HL-60/S4 treated with phorbol 12-myristate 13-acetate at 8.2 ng/mL for 4 days and 3 days (cell line): ENCODE results near the gene DIP2C.
"Not testable (repeated sequence)": the region's sequence is repeated elsewhere in the genome, so short reads cannot be mapped to it uniquely, and the experiment has no call there.

Source experiments
- in situ Hi-C: fragments of 300-500 bp; cut with MboI; formaldehyde crosslinking; loops from 2 replicates; pipeline ENCODE4 v1.15.0; 2022; ENCODE audit warnings: low sequenced_read_pairs

DIP2C gene

DNA sequence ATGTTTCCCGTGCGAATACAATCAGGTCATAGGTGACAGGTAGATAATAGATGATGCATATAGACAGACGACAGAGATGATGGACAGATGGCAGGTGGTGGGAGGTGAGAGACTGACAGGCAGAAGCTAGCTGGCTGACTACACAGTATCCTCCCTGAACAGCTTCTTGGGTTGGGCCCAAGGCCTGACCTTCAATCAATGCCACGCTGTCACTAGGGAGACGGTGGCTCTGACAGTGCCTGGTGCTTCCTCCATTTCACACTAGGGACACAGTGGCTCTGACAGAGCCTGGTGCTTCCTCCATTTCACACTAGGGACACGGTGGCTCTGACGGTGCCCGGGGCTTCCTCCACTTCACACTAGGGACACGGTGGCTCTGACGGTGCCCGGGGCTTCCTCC is 200.1 kb downstream of the DIP2C start:
- in situ Hi-C loops, result no loop called here

DNA sequence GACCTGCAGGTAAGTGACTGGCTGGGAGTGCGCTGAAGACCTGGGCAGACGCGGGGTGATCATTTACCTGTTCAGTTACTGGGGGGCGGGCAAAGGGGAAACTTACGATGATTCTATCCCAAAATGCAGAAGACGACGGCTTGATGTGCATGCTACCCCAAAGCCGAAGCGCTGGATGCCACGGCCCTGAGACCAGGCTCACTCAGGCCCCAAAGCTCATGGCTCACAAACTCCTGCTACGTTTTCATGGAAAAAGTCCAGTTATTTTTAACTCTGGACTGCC is 200.6 kb downstream of the DIP2C start:
- in situ Hi-C loops, result no loop called here

DNA sequence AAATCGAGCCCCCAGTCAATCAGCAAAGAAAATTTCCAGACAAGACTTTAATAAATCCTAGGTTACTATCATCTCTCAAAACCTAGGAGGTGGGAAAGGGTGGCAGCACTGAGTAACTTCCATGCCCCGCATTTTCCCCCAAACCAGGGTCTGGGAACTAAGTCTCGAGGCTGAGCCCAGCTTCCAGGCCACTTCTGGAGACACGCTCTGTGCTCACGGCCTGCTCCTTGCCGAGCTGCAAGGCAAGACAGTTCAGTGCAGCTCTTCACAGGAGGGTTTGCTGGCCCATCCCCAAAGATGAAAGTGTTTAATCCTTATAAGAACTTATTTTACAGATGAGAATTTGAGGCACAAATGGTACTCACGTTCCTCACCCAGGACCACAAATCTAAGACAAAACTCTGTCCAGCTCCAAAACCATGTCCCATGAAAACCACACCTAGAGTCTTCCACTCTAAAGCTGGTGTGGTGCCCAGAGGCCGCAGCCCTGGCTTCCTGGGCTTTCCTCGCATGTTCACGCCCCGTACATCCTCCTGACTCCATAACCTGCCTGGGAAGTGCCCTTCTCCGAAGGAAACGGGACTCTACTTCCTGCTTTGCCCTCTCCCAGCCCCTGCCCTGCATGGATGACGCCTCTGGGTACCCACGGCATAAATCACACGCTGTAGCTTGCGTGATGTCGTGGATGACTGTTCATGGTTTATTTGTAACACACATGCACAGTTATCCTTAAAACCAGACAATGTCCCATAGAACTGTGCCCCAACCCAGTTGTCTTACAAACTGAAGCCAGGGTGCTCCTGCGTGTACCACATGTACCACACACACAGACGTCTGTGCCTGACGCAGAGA is 201.2 kb downstream of the DIP2C start:
- in situ Hi-C loops, result no loop called here

DNA sequence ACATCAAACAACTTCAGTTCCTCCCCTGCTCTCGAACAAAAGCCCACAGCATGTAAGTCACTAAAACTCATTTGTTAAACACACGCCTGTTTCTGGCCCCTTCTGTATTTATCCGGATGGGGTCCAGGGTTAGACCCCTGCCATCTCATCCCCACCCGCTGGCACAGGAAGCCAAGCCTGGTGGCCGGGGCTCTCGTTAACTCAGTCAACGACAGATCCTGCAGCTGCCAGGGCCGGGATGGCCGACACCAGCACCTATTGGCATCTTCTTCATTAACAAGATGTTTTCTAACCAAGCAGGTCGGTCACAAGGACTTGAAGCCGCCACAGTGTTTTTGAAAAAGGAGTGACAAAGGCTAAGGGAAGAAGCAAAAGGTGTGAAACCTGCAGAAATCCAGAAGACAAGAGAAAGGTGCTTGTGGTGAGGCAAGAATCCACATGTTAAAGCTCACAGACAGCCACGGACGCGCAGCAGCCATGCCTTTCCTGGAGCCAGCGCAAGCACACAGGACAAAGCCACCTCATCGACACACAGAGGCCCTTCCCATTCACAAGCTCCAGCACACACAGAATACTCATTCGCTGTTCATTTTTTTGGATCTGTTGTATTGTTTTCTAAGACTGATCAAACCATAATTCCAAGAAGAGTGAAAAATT is 202.7 kb downstream of the DIP2C start:
- in situ Hi-C loops, result no loop called here

DNA sequence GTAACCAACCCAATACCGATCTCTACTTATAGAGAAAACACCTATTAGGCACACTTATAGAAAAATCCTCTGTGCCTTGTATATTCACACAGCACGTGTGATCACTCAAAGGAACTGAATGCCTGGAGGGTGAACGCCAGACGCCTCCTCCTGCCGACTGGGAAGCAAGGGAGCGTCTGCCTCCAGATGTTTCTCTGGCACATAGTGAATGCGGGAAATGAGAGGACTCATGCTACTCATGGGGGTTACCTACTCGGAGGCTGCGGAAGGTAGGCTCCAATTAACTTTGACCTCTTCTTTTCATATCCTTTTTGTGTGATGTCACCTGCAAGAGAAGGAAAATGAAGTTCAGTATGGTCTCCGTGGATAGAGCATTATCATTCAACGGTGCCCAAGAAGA is 203.3 kb downstream of the DIP2C start:
- in situ Hi-C loops, result no loop called here

DNA sequence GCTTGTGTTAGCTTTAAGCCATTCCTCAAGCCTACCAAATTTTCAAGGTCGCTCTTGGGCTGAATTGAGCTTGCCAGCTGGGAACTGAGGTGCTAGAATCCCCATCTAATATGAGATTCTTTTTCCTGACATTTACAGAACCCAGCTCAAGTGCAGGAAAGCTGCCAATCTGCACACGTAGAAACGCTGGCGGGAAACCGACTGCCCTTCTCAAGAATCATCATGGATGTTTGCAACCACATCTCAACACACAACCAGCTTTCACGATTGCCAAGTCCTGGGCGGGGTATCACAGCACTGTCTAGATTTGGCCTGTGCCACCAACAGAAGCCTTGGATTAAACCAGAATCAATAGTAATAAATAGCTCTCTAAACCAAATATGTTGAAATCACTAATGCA is 203.7 kb downstream of the DIP2C start:
- in situ Hi-C loops, result no loop called here

DNA sequence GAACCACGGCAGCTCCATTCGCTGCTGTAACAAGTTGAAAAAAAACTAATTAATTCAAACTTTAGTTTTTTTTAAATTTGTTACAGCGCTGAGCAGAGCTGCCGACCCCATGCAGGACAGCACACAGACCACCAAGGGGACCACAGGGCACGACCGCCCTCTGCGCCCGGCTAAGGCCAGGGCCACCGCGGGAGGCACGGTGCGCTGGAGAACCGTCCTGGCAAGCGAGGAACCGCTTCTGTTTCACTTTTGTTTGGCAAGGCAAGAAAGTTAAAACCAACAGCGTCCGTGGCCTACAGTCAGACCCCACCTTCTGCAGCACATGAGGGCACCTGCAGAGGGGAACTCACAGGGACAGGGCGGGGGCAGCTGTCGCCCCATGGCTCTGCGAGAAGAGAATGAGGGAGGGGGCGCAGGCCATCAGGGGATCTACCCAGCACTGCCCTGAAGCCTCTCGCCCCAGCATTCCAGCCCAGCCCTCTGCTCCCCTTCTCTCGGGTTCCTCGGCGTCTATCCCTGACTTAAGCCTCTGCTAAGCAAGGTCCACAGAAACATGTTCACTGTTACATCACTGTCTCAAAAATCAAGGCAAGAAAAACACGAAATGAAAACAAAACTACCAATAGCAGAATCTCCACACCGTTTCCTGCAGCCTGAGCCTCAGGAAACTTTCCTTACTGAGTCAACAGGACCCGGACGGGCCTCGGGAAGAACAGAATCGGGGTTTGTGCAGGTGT is 204.4 kb downstream of the DIP2C start:
- in situ Hi-C loops, result no loop called here

DNA sequence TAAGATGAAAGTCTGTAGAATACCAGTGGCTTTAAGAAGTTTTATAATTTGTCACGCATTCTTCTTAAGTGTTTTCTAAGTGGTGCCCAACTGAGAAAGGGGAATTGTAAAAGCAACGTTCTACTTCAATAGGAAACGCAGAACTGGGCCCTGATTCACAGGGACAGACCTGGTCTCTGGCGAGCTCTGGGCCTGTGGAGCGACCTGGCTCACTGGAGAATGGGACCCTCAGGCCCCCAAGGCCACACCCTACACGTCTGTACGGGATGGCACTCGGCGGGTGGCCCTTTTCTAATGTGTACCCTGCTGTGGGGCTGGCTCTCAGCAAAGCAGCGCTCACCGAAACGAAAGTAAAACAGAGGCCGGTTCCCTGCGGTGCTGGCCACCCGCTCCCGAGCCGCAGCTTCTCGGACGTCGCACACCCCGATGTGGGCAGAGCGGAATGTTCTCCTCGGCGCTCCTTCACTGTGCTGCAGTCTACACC is 205.0 kb downstream of the DIP2C start:
- in situ Hi-C loops, result no loop called here

DNA sequence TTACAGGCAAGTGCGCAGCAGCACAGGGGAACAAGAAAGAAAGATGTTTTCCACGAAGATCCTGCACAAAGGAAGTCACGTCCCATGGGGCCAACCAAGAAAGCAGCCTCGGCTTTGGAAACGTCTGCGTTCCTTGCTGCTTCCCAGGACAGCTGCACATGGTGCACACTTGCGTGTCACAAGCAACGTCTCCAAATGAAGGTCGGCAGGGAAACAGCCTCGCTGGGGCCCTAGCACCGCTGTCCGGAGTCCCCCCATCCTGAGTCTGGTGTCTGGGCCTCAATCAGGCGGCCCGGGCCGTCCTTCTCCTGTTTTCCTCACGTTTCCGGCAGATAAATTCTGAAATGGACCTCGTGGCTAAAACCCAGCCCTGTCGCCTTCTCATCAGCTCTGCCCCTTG is 206.2 kb downstream of the DIP2C start:
- in situ Hi-C loops, result no loop called here

DNA sequence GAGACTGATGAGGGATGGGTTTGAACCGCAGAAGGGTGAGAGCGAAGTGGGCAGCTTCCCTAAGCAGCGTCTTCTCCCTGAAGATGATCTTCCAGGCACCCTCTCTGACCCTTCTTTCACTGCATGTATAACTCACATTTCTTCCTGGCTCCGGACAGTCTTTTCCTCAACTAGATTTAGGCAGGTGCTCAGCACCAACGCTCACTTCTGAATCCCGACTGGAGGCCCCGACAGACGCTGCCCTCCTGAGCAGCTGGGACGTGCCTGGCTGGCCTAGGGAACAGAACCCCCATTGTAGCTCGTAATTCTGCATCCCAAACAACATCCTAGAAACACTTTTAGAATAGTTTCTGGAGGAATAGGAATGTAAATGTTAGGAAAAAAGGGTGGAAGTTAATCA is 206.6 kb downstream of the DIP2C start:
- in situ Hi-C loops, result no loop called here

DNA sequence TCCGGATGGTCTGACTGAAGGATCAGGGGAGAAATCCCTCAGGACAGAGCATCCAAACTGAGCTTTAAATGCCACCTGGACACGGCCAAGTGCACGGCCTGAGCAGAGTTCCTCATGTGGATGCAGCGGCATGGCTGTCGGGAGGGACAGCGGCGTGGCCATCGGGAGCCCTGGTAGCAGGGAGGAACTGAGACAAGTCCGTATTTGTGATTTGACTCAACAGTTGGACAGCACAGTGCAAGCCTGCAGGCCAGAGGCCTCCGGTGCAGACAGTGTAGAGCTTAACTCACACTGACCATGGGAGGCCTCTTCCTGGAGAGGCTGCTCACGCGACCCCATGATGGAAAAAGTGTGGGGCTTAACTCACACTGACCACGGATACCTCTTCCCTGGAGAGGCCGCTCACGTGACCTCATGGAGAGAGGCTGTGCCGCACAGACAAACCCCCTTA is 207.4 kb downstream of the DIP2C start:
- in situ Hi-C loops, result no loop called here

DNA sequence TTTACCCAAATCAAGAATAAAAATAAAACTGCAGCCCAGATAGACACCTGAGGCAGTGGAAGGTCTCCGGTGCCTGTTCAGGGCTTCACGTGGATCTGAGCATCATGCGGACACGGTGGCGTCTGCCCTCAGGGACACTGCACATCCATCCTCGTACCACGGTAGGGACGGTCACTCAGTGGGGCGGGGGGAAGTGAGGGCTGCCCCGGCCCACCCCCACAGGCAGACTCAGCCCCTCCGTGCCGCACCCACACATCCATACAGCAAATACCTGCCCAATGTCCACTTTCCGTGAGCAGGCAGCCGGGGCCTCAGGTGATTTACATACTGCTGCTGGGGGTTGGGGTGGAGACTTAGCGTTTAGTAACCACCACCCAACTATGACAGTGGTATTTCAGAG is 207.8 kb downstream of the DIP2C start:
- in situ Hi-C loops, result no loop called here

DNA sequence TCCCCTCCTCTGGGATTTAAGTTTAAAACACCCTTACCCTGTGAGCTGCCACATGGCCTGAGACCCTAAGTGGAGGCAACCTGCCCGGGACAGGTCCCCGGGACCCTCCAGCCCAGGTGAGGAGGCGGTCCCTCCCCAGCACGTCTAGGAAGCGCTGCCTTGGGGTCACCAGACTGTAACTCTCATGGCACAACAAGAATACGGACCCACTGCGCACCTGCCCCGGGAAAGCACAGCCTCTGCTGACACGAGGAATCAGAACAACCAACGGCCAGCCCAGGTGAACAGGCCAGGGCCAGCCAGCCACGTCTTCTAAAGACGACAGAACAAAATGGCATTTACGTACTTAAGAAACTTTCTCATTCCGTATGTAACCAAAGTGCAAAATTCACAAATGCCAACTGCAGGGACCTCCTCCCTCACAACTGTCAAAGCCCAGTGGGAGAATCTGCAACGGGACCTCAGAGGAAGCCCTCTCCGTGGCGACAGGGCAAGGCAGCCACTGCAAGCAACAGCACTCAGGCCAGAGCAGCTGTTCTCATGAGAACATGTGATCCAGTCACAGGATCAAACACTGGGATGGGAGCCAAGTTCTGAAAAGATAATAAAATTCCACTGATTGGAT is 208.4 kb downstream of the DIP2C start:
- in situ Hi-C loops, result no loop called here

DNA sequence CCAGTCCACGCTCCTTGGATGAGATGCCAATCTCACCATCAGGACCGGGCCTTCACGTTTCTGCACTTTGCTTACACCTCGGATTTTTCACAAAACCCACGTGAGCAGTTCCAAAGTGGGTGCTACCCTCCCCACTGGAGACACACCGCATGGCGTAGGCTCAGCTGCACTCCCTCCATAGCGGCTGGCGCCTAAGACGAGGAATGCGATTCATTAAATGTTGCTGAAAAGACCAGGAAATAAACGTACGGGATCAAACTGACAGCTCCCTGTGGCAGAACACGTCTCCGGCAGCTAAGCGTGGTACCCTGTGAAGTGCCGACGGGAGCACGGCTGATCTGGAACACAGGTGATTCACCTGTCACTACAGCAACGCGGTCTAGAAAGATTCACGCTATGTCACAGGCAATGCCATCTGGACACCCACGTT is 209.0 kb downstream of the DIP2C start:
- in situ Hi-C loops, result no loop called here

DNA sequence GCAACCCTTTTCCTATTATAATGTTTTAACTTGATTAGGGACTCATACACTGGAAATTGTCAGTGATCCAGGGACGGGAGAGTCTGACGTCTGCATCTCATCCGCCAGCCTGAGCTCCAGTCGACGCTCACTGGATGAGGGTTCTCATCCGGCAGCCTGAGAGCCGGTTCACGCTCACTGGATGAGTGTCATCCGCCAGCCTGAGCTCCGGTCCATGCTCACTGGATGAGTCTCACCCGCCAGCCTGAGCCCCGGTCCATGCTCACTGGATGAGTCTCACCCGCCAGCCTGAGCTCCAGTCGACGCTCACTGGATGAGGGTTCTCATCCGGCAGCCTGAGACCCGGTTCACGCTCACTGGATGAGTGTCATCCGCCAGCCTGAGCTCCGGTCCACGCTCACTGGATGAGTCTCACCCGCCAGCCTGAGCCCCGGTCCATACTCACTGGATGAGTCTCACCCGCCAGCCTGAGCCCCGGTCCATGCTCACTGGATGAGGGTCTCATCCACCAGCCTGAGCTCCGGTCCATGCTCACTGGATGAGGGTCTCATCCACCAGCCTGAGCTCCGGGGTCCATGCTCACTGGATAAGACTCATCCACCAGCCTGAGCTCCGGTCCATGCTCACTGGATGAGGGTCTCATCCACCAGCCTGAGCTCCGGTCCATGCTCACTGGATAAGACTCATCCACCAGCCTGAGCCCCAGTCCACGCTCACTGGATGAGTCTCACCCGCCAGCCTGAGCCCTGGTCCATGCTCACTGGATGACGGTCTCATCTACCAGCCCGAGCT is 209.6 kb downstream of the DIP2C start:
- in situ Hi-C loops, result not testable (repeated sequence)

DNA sequence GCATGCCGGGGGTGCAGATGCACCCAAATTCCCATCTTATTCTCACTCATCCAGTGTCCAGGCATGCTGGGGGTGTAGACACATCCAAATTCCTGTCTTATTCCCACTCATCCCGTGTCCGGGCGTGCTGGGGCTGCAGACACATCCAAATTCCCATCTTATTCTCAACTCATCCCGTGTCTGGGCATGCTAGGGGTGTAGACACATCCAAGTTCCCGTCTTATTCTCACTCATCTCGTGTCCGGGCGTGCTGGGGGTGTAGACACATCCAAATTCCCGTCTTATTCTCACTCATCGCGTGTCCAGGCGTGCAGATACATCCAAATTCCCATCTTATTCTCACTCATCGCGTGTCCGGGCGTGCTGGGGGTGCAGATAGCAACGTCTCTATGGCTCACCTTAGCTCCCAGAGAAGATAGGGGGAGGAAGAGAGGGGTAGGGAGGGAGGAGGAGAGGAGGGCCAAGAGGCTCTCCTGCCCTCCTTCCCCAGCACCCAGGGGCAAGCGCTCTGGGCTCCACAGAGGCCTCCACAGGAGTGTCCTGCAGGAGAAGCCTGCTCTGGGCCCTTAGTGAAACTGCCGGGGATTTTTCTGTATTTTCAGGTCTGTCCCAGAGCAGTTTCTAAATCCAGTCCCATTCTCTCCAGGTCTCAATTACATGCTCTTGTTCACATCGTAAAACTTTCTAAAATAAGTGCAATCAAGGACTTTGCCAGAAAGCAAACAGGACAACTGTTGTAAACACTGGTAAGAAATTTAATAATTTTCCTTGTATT is 210.8 kb downstream of the DIP2C start:
- in situ Hi-C loops, result no loop called here

DNA sequence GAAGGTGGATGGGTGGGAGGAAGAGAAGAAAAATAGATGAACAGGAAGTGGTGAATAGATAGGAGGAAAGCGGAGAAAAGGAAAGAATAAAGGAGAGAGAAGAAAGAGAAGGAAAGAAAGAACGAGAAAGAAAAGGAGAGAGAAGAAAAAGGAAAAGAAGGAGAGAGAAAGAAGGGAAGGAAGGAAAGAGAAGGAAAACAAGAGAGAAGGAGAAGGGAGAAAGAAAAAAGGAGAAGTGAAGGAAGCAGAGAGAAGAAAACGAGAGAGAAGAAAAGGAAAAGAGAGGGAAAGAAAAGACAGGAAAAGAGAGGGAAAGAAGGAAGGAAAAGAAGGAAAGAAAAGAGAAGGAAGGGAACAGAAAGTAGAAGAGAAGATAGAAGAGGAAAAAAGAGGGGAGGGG is 211.8 kb downstream of the DIP2C start:
- in situ Hi-C loops, result no loop called here

DNA sequence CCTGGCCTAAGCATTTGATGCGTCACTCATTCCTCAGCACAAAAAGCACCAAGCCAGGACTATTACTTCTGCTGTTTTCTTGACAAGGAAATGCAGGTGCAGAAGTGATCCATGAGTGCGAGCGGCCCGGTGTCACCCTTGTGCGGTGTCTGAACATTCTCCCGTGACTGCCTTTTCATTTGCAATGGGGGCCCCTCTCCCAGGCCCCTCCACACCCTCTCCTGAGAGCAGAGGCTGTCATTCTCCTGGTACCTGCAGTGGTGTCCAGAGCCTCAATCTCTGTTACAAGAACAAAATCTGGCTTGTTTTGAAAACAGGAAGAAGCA is 213.1 kb downstream of the DIP2C start:
- in situ Hi-C loops, result no loop called here

DNA sequence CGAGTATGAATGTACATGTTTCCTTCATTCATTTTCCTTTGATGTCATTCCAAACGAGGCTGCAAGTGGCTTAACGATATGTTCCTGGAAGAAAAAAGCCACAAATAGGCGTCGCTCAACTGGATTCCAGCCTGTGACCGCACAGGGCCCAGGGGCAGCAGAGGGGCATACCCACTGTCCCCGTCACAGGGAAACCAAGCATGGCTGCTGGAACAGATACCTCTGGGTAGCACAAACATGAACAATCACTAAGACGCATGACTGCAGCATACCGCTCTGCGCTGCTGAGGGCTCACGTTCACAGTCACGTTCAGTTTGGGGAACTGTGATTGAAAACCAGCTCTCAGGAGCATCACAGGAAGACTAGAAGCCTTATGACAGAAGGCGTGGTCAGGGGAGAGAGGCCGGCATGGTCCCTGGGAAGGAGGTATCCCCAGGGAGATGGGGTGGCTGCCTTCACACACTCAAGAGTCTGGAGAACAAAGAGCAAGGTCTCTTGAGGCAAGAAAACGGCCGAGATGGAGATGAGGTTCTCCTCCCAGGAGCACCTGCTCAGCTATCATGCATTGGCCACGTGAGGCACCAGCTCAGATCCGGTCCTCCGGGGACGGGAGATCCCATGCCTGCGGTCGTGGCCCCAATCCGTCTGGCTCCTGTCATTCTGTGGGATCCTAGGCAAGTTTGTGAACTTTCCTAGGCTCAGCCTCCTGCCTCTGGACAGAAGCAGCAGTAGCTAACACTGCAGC is 213.6 kb downstream of the DIP2C start:
- in situ Hi-C loops, result no loop called here
